Erythroblast (primary cell): ENCODE data around the gene HOXA7.

Source experiments
- GATA1 ChIP-seq: IDR thresholded peaks from 2 replicates; pipeline ENCODE4 v1.6.1; 2011; ENCODE audit warnings: low read depth, mild to moderate bottlenecking, control low read depth, low read length, moderate library complexity
- POLR2A ChIP-seq: IDR thresholded peaks from 2 replicates; pipeline ENCODE4 v1.6.1; 2011; ENCODE audit warnings: mild to moderate bottlenecking, low read length

GRCh38 chr7:27124902-27125689 is 31.4 kb downstream of the HOXA7 start:
- no peak for TF ChIP-seq POLR2A
- TF ChIP-seq GATA1, result no peak
